ENCODE results near the gene PIK3AP1. TPM values are rescaled to one million over a fixed set of nuclear protein-coding genes. Genes with fewer than 3 reads are reported as not detected.

Gene PIK3AP1
- total and polyA plus RNA-seq, 2 of the 13 experiments (the other 11 are each of a cell fraction or from before 2014, with no cell fraction given), result 3.6 to 13.8 TPM

GRCh38 chr10:96676272-96677112, 43.8 kb downstream of the PIK3AP1 start (continued):
- TF ChIP-seq THRA (CRISPR knock-in tag; IDR thresholded peaks at IDR 0.05; ENCODE audit: borderline replicate concordance), result no peak
- TF ChIP-seq ZNF232 (CRISPR knock-in tag; IDR thresholded peaks at IDR 0.05; ENCODE audit: borderline replicate concordance), result no peak
- no peak for TF ChIP-seq POGK (CRISPR knock-in tag; conservative IDR thresholded peaks at IDR 0.05)
- no peak for TF ChIP-seq DBP (CRISPR knock-in tag; IDR thresholded peaks at IDR 0.05; ENCODE audit: not compliant biosample characterization)
- TF ChIP-seq FOSL2 (CRISPR knock-in tag; IDR thresholded peaks at IDR 0.05), result 0 out of 2 replicates have a peak, but pooled peaks have one; percentile 7
- no peak for TF ChIP-seq SP5 (CRISPR knock-in tag; IDR thresholded peaks at IDR 0.05; ENCODE audit: borderline replicate concordance, low read depth)
- peak; percentile 65; the same call in 1 of the 2 replicates for TF ChIP-seq ZNF263 (CRISPR knock-in tag; IDR thresholded peaks at IDR 0.05)
- no peak for TF ChIP-seq NFKB2 (CRISPR knock-in tag; IDR thresholded peaks at IDR 0.05; ENCODE audit: borderline replicate concordance)
- TF ChIP-seq KDM5A (IDR thresholded peaks at IDR 0.05; ENCODE audit: borderline replicate concordance, low read length), result no peak
- TF ChIP-seq CENPBD1 (CRISPR knock-in tag; IDR thresholded peaks at IDR 0.05; ENCODE audit: borderline replicate concordance, low read depth), result no peak
- no peak for TF ChIP-seq TFDP2 (CRISPR knock-in tag; IDR thresholded peaks at IDR 0.05)
- peak; percentile 70; the same call in 1 of the 2 replicates for TF ChIP-seq ESRRA (CRISPR knock-in tag; IDR thresholded peaks at IDR 0.05; ENCODE audit: low read depth)
- TF ChIP-seq AFF4 (CRISPR knock-in tag; IDR thresholded peaks at IDR 0.05), result no peak
- no peak for TF ChIP-seq MAZ (IDR thresholded peaks at IDR 0.05; ENCODE audit: borderline replicate concordance, low read depth, low read length)
- TF ChIP-seq MAZ (CRISPR knock-in tag; IDR thresholded peaks at IDR 0.05; ENCODE audit: low read depth), result 0 out of 2 replicates have a peak, but pooled peaks have one; percentile 16
- no peak for TF ChIP-seq PHF8 (CRISPR knock-in tag; IDR thresholded peaks at IDR 0.05)
- TF ChIP-seq RELA (CRISPR knock-in tag; IDR thresholded peaks at IDR 0.05), result no peak
- TF ChIP-seq HOXA5 (CRISPR knock-in tag; IDR thresholded peaks at IDR 0.05), result peak; percentile 48; the same call in 1 of the 2 replicates
- TF ChIP-seq CAMTA2 (CRISPR knock-in tag; IDR thresholded peaks at IDR 0.05; ENCODE audit: borderline replicate concordance), result no peak
